AG04450 (cell line): ENCODE data around the gene NIP7. TPM values are rescaled to one million over a fixed set of nuclear protein-coding genes. Genes with fewer than 3 reads are reported as not detected.

Experiments
- CTCF ChIA-PET: fragments of 300-600, 350-600 bp; formaldehyde crosslinking; extraction: SDS; loops from one replicate; lab custom pipeline; 2022; ENCODE audit warnings: antibody characterized with exemption, inconsistent platforms; lab: Charles Lee
- POLR2A ChIA-PET: fragments of 350-600 bp; formaldehyde crosslinking; extraction: SDS; loops from one replicate; lab custom pipeline; 2021; ENCODE audit warnings: antibody characterized with exemption, inconsistent platforms; lab: Yijun Ruan, JAX
- DNase-seq: peaks from one replicate; pipeline ENCODE4 v3.0.0-alpha.2; 2011; ENCODE audit warnings: low read depth, low spot score
- H3K27ac ChIP-seq: one replicate; pipeline ENCODE4 v1.5.1; 2012; ENCODE audit warnings: low read depth, low read length, control low read depth
- H3K27me3 ChIP-seq: one replicate; pipeline ENCODE4 v1.6.0; 2012; ENCODE audit warnings: low read length; ENCODE audit not compliant: control insufficient read depth, insufficient read depth
- H3K4me3 ChIP-seq: 2 replicates; pipeline ENCODE4 v1.5.1; 2011; ENCODE audit warnings: mild to moderate bottlenecking, low read depth, low read length, control low read depth
- H3K9me3 ChIP-seq: 2 replicates; pipeline ENCODE4 v1.5.1; 2012; ENCODE audit warnings: low read length; ENCODE audit not compliant: control insufficient read depth, insufficient read depth
- CTCF ChIP-seq: IDR thresholded peaks from 2 replicates; pipeline ENCODE4 v1.5.1; 2011; ENCODE audit warnings: low read depth, low read length, control low read depth, inconsistent platforms
- polyA plus RNA-seq: library from polyadenylated mRNA; depleted of rRNA; stranded (reverse); fragments of >200 nt; gene quantifications from 2 replicates; pipeline ENCODE4 v1.2.3, GENCODE V29; 2011

Gene NIP7
- polyA plus RNA-seq, 1 experiment = 12.1 TPM

- Histone ChIP-seq H3K27me3 (no peaks in the 10 kb centered on the region), H3K9me3 (no peaks in the 10 kb centered on the region; the same call in 1 of the 2 replicates), H3K27ac (no peak overlapping the region), H3K4me3 (no peak overlapping the region)
- ChIA-PET CTCF (no interaction called here), POLR2A (no interaction called here)
- no peak for DNase-seq
- no peak for TF ChIP-seq CTCF
Observed at GRCh38 chr16:69320740-69321073, 18.9 kb upstream of the NIP7 start.

GRCh38 chr16:69321080-69321479, 18.5 kb upstream of the NIP7 start:
- Histone ChIP-seq H3K27me3 (no peaks in the 10 kb centered on the region), H3K9me3 (no peaks in the 10 kb centered on the region; the same call in 1 of the 2 replicates), H3K27ac (no peak overlapping the region), H3K4me3 (no peak overlapping the region)
- no peak for TF ChIP-seq CTCF
- ChIA-PET CTCF (no interaction called here), POLR2A (no interaction called here)
- no peak for DNase-seq

GRCh38 chr16:69322343-69322742, 17.2 kb upstream of the NIP7 start:
- CTCF ChIA-PET = no interaction called here
- H3K27me3 ChIP-seq = no peaks in the 10 kb centered on the region
- DNase-seq = no peak
- no peak overlapping the region for H3K27ac ChIP-seq
- H3K9me3 ChIP-seq = no peaks in the 10 kb centered on the region; the same call in 1 of the 2 replicates
- no peak for TF ChIP-seq CTCF
- H3K4me3 ChIP-seq = no peak overlapping the region
- POLR2A ChIA-PET = no interaction called here

GRCh38 chr16:69323415-69323814, 16.2 kb upstream of the NIP7 start:
- no peaks in the 10 kb centered on the region for H3K27me3 ChIP-seq
- ChIA-PET POLR2A (no interaction called here), CTCF (interaction anchor here (0.9 kb wide), 1 partner anchor 13 kb away, joined by 3 read pairs; no protein-coding TSS in a partner anchor)
- H3K9me3 ChIP-seq = no peaks in the 10 kb centered on the region; the same call in 1 of the 2 replicates
- H3K27ac ChIP-seq = no peak overlapping the region
- no peak overlapping the region for H3K4me3 ChIP-seq
- no peak for TF ChIP-seq CTCF
- DNase-seq = no peak

- H3K9me3 ChIP-seq = no peaks in the 10 kb centered on the region
- no peaks in the 10 kb centered on the region for H3K27me3 ChIP-seq
- TF ChIP-seq CTCF = no peak
- H3K27ac ChIP-seq = peak overlapping the region; percentile 11
- DNase-seq = no peak
- CTCF ChIA-PET = interaction anchor here (0.9 kb wide), 1 partner anchor 14 kb away, joined by 3 read pairs; no protein-coding TSS in a partner anchor
- no peak overlapping the region for H3K4me3 ChIP-seq
- POLR2A ChIA-PET = interaction anchor here (0.7 kb wide), 1 partner anchor 320 kb away, joined by 5 read pairs; no protein-coding TSS in a partner anchor
Observed at GRCh38 chr16:69324013-69324531, 15.5 kb upstream of the NIP7 start.
